GM19452 (cell line): ENCODE data around the gene C2orf49.
A peak's percentile ranks its signal among the peaks of the same experiment; 100 is the strongest.
"Not testable (repeated sequence)": the region's sequence is repeated elsewhere in the genome, so short reads cannot be mapped to it uniquely, and the experiment has no call there.

ENCODE experiments used
- ATAC-seq: cut with Tn5 transposase; IDR thresholded peaks from one replicate; pipeline ENCODE4 v1.9.1; 2021; ENCODE audit not compliant: unreplicated experiment

The C2orf49 gene

GRCh38 chr2:105320651-105321215 lies 16.6 kb upstream of the C2orf49 start:
- ATAC-seq, result no peak

GRCh38 chr2:105321875-105322646 lies 15.3 kb upstream of the C2orf49 start:
- ATAC-seq, result no peak

- ATAC-seq, result no peak
Measured at GRCh38 chr2:105323111-105323510, 14.2 kb upstream of the C2orf49 start.

GRCh38 chr2:105324101-105324500 lies 13.2 kb upstream of the C2orf49 start:
- ATAC-seq, result no peak

GRCh38 chr2:105324732-105325131 lies 12.6 kb upstream of the C2orf49 start:
- no peak for ATAC-seq

- no peak for ATAC-seq
Measured at GRCh38 chr2:105325389-105325963, 11.9 kb upstream of the C2orf49 start.

GRCh38 chr2:105327271-105327670 lies 10.1 kb upstream of the C2orf49 start:
- not testable (repeated sequence) for ATAC-seq

- ATAC-seq, result no peak
Measured at GRCh38 chr2:105327690-105328089, 9.7 kb upstream of the C2orf49 start.

- ATAC-seq, result peak; percentile 40
Measured at GRCh38 chr2:105328281-105329196, 8.8 kb upstream of the C2orf49 start.

- peak; percentile 1 for ATAC-seq
Measured at GRCh38 chr2:105329197-105329554, 8.2 kb upstream of the C2orf49 start.

GRCh38 chr2:105329561-105330495 lies 7.5 kb upstream of the C2orf49 start, which contains the start of gene TGFBRAP1:
Gene TGFBRAP1, minus strand, starts transcription at chr2:105329735. Its CDS starts 21,434 bp downstream, at chr2:105308301.
- peak; percentile 72 for ATAC-seq

- no peak for ATAC-seq
Measured at GRCh38 chr2:105330681-105331375, 6.5 kb upstream of the C2orf49 start.

GRCh38 chr2:105334211-105334610 lies 3.1 kb upstream of the C2orf49 start:
- no peak for ATAC-seq

GRCh38 chr2:105335469-105335868 lies 1.9 kb upstream of the C2orf49 start:
- no peak for ATAC-seq

- no peak for ATAC-seq
Measured at GRCh38 chr2:105336786-105337121, 586 bp upstream of the C2orf49 start.

- ATAC-seq, result peak; percentile 28
Measured at GRCh38 chr2:105338020-105338385, 663 bp downstream of the C2orf49 start.

GRCh38 chr2:105339414-105339813 lies 2.1 kb downstream of the C2orf49 start:
- ATAC-seq, result no peak

GRCh38 chr2:105344704-105345345 lies 7.5 kb downstream of the C2orf49 start:
- ATAC-seq, result no peak

GRCh38 chr2:105357122-105357521 lies 19.8 kb downstream of the C2orf49 start:
- ATAC-seq, result no peak
